ENCODE results near the gene TMEM252.

TMEM252 gene

DNA sequence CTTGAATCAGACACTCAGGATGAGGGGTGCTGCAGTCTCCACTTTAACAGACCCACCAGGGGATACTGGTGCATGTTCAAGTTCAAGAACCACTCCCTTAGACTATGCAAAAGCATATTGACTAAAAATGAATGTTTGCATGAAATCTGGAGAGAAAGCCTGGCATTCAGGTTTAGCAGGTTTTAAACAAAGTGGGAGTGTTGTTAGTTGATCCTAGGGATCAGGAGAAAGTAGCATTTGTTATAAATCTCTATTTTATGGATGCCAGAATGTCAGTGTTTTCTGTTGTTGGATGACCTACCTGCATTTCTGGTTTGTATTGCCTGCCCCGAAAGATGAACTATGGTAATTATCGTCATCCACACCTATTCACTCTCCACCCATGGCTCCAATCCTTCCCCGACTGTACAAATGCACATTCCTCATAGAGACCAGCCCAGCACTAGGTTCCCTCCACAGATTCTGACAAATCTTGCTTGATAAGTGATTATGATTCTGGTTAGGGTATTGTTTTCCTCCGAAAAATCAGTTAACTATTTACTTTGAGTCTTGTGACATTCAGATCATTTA lies 17.2 kb downstream of the TMEM252 start:
- no peaks in the 10 kb centered on the region for H3F3A ChIP-seq (ENCODE audit: insufficient read depth, low read length)
- H3K27ac ChIP-seq (ENCODE audit: low read length), result no peak overlapping the region
- no peak for DNase-seq
- no peak overlapping the region for H3K4me3 ChIP-seq (ENCODE audit: low read length)
- H3K79me2 ChIP-seq (ENCODE audit: low read length), result no peaks in the 10 kb centered on the region
- no peaks in the 10 kb centered on the region for H3K4me1 ChIP-seq (ENCODE audit: low read length)
- no peaks in the 10 kb centered on the region for H3K27me3 ChIP-seq (replicated peaks; ENCODE audit: insufficient read depth, low read length)
- H3K4me2 ChIP-seq (ENCODE audit: low read depth, low read length), result no peak overlapping the region
- no peak overlapping the region for H2AFZ ChIP-seq (ENCODE audit: low read length)
- TF ChIP-seq EZH2phosphoT487 (IDR thresholded peaks at IDR 0.05; ENCODE audit: low read length) (no peak), EZH2 (optimal IDR thresholded peaks at IDR 0.05; ENCODE audit: low read depth, low read length) (no peak)
- TF ChIP-seq, protein P1, sequence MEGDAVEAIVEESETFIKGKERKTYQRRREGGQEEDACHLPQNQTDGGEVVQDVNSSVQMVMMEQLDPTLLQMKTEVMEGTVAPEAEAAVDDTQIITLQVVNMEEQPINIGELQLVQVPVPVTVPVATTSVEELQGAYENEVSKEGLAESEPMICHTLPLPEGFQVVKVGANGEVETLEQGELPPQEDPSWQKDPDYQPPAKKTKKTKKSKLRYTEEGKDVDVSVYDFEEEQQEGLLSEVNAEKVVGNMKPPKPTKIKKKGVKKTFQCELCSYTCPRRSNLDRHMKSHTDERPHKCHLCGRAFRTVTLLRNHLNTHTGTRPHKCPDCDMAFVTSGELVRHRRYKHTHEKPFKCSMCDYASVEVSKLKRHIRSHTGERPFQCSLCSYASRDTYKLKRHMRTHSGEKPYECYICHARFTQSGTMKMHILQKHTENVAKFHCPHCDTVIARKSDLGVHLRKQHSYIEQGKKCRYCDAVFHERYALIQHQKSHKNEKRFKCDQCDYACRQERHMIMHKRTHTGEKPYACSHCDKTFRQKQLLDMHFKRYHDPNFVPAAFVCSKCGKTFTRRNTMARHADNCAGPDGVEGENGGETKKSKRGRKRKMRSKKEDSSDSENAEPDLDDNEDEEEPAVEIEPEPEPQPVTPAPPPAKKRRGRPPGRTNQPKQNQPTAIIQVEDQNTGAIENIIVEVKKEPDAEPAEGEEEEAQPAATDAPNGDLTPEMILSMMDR (IDR thresholded peaks at IDR 0.05; ENCODE audit: low read length), result no peak
- no peaks in the 10 kb centered on the region for H3K9me3 ChIP-seq (replicated peaks; ENCODE audit: insufficient read depth, low read length)
- H3K9me2 ChIP-seq (replicated peaks; ENCODE audit: insufficient read depth, low read length), result no peaks in the 10 kb centered on the region
- H4K20me1 ChIP-seq (ENCODE audit: insufficient read depth, low read length), result no peaks in the 10 kb centered on the region
- H3K9ac ChIP-seq (ENCODE audit: low read length), result no peak overlapping the region
- H3K36me3 ChIP-seq (replicated peaks; ENCODE audit: insufficient read depth, low read length), result no peaks in the 10 kb centered on the region

DNA sequence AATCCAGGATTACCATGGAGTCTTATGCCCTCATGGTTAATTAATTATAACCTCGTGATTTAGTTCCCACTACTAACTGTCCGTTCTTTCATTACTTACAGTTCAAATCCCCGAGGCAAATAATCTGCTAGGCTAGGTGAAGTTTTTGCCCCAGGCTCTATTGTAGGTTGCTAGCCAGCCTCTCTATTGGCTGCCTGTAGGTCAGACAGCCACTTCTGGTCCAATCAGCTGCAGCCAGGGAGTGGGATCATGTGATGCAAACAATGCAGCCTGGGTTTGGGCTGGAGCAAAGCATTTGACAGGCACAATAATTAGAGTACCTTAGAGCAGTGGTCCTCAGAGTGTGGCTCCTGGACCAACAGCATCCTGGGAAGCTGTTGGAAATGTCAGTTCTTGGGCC lies 17.7 kb downstream of the TMEM252 start:
- Histone ChIP-seq H3K36me3 (replicated peaks; ENCODE audit: insufficient read depth, low read length) (no peaks in the 10 kb centered on the region), H3K4me3 (ENCODE audit: low read length) (no peak overlapping the region), H3K9me2 (replicated peaks; ENCODE audit: insufficient read depth, low read length) (no peaks in the 10 kb centered on the region), H2AFZ (ENCODE audit: low read length) (no peak overlapping the region), H3K4me1 (ENCODE audit: low read length) (no peaks in the 10 kb centered on the region), H3K27me3 (replicated peaks; ENCODE audit: insufficient read depth, low read length) (no peaks in the 10 kb centered on the region), H3K79me2 (ENCODE audit: low read length) (no peaks in the 10 kb centered on the region), H3K9ac (ENCODE audit: low read length) (no peak overlapping the region), H4K20me1 (ENCODE audit: insufficient read depth, low read length) (no peaks in the 10 kb centered on the region), H3F3A (ENCODE audit: insufficient read depth, low read length) (no peaks in the 10 kb centered on the region), H3K9me3 (replicated peaks; ENCODE audit: insufficient read depth, low read length) (no peaks in the 10 kb centered on the region), H3K27ac (ENCODE audit: low read length) (no peak overlapping the region), H3K4me2 (ENCODE audit: low read depth, low read length) (no peak overlapping the region)
- no peak for TF ChIP-seq EZH2phosphoT487 (IDR thresholded peaks at IDR 0.05; ENCODE audit: low read length)
- TF ChIP-seq EZH2 (optimal IDR thresholded peaks at IDR 0.05; ENCODE audit: low read depth, low read length), result no peak
- TF ChIP-seq, protein P1 (IDR thresholded peaks at IDR 0.05; ENCODE audit: low read length), result no peak
- DNase-seq, result no peak

DNA sequence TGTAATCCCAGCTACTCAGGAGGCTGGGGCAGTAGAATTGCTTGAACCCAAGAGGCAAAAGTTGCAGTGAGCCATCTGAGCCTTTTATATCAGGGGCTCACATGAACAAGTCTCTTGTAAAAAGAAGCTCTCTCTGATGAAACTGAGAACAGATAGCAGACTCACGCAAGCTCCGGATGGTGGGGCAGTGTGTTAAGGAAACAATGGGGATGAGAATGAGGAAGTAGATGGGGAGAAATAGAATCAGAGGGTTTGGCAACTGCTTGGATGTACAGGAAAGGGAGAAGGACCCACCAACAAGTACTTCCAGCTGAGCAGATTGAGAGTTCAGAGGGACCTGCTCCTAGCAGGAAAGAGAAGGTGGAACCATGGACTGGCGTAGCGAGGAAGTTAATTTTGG lies 18.6 kb downstream of the TMEM252 start:
- Histone ChIP-seq H3K9me2 (replicated peaks; ENCODE audit: insufficient read depth, low read length) (no peaks in the 10 kb centered on the region), H2AFZ (ENCODE audit: low read length) (no peak overlapping the region), H4K20me1 (ENCODE audit: insufficient read depth, low read length) (no peaks in the 10 kb centered on the region), H3K4me3 (ENCODE audit: low read length) (no peak overlapping the region), H3K9me3 (replicated peaks; ENCODE audit: insufficient read depth, low read length) (no peaks in the 10 kb centered on the region), H3K9ac (ENCODE audit: low read length) (no peak overlapping the region), H3K79me2 (ENCODE audit: low read length) (no peaks in the 10 kb centered on the region), H3K27me3 (replicated peaks; ENCODE audit: insufficient read depth, low read length) (no peaks in the 10 kb centered on the region), H3K27ac (ENCODE audit: low read length) (no peak overlapping the region), H3K36me3 (replicated peaks; ENCODE audit: insufficient read depth, low read length) (no peaks in the 10 kb centered on the region), H3K4me1 (ENCODE audit: low read length) (no peaks in the 10 kb centered on the region), H3F3A (ENCODE audit: insufficient read depth, low read length) (no peaks in the 10 kb centered on the region), H3K4me2 (ENCODE audit: low read depth, low read length) (no peak overlapping the region)
- TF ChIP-seq, protein P1 (IDR thresholded peaks at IDR 0.05; ENCODE audit: low read length), result no peak
- TF ChIP-seq EZH2phosphoT487 (IDR thresholded peaks at IDR 0.05; ENCODE audit: low read length) (no peak), EZH2 (optimal IDR thresholded peaks at IDR 0.05; ENCODE audit: low read depth, low read length) (no peak)
- no peak for DNase-seq
